NCI-H128 (cell line): ENCODE results near the gene SECISBP2.
"Not testable (repeated sequence)": the region's sequence is repeated elsewhere in the genome, so short reads cannot be mapped to it uniquely, and the experiment has no call there.

Experiments
- DNase-seq: peaks from one replicate; lab custom pipeline; 2025; ENCODE audit not compliant: unreplicated experiment; lab: John Stamatoyannopoulos, UW

SECISBP2 gene

DNA sequence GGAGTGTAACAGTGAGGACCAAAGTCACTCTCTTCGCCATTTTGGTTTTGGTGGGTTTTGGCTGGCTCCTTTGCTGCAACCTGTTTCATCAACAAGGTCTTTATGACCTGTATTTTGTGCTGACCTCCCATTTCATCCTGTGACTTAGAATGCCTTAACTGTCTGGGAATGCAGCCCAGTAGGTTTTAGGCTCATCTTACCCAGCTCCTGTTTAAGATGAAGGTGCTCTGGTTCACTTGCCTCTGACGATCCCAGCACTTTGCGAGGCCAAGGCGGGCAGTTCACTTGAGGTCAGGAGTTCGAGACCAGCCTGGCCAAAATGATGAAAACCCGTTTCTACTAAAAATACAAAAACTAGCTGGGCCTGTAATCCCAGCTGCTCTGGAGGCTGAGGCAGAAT lies 9.1 kb upstream of the SECISBP2 start:
- no peak for DNase-seq

DNA sequence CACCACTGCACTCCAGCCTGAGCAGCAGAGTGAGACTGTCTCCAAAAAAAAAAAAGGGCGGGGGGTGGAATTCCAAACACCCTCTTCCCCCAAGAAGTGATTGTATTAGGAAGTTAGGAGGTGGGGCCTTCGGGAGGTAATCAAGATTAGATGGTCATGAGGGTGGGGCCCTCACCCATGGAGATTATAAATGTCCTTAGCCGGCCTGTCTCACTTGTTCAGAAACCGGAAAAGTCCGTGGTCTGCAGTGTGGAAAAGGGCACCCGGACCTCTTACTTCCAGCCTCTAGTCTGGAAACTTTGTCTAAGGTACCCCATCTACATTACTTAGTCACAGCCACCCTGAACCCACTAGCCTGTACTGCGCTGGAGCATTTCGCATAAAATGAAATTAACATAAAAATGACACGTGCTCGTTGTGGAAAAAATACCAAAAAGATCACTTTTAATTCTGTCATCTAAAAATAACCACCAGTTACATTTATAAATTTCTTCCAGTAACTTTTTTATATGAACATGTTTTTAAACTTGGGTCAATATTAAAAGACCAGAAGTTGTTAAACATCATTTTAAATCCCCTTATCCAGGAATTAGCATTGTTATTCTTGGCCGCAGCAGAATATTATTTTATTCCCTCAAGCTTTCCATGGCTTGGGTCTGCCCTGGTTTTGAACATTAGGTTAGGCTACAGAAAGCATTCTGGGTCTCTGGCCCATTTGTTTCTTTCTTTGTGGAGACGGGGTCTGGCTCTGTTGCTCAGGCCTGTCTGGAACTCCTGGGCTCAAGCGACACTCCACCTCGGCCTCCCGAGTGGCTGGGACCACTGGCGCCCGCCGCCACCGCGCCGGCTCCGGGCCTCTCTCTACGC lies 8.5 kb upstream of the SECISBP2 start:
- no peak for DNase-seq

DNA sequence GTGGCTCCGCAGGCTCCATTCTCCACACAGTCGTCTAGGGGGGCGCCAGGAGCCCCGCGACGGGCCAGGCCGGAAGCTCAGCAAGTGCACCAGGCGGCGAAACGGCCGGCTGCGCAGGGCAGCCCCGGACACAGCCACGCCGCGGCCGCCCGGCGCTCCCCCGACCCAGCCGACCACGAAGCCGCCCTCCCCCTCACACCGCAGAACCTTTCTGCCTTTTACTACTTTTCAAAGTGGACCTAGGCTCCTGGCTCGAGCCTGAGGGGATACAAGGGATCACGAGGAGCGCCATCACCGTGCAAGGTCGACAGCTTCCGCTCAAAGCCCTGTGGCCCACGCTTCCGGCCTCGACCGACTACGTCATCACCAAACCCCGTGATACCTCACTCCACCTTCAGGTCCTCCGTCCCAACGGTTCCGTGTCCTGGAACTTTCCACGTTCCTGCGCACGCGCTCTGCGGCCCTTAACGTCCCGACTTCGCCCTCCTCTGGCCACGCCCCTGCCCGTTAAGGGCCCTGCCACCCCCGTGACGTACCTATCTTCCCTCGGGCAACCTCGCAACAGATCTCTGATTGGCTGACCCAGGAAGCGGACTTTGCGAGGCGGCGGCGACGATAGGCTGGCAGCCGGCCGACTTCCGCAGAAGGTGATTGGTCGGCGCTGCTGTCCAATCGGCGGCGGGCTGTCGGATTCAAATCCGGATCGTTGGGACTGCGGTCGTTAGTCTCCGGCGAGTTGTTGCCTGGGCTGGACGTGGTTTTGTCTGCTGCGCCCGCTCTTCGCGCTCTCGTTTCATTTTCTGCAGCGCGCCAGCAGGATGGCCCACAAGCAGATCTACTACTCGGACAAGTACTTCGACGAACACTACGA lies 7.6 kb upstream of the SECISBP2 start, which contains the start of gene CKS2:
Gene CKS2, plus strand, starts transcription at position 721 of the 871 bp plus-strand sequence. Its CDS starts 98 bp downstream, at position 819.
- DNase-seq = peak; percentile 99

DNA sequence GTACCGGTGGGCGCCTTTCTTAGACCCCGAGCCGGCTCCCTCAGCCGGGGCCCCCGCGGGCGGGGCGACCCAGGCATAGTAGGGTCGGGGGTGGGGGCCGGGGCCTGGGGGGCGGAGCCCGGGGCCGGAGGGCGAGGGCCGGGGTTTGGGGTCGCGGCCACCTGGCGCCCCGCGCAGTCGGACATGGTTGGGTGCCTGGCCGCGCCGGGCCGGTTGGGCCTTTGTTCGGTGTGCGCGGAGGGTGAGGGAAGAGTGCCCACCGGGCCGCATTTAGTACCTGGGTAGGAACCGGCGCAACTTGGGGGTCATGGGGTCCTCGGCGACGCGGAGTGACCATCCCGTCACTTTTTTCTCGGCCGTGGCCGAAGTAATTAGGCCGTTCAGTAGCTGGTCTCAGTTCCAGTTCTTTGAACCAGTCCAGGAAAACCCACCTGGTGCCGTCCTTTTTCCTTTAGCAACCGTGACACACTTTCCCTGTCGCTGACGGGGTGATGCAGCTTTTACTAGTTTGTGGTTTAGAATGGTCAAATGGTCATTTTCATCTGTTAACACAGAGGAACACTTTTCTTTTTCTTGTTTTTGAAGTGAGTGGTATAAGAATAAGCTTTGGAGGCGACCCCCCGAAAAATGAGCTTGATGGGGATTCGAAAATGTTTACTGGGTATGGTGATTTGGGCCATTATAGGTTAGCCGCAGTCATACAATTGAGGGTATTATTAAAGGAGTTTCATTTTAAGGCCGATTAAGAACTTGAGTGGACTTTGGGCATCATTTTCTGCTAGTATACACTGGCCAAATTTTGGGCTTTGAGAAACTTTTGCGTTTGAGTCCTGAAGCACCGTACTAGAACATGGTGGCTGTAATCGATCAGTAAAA lies 6.7 kb upstream of the SECISBP2 start:
- no peak for DNase-seq

DNA sequence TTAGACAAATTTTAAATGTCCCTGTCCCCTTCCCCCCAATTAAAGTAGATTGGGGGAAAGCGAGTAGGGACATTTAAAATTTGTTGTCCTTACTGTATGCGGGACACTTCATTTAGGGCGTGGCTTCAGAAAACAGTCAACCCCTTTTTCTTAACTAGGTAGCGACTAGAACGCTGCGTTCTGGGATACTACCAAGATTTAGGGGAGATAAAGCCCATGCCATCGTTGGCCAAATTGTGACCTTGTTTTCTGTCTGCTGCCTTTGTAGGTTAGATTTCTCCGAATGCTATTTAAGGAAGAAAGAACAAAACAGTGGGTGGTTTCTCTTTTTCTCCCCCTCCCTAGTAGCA lies 6.1 kb upstream of the SECISBP2 start:
- DNase-seq = no peak

DNA sequence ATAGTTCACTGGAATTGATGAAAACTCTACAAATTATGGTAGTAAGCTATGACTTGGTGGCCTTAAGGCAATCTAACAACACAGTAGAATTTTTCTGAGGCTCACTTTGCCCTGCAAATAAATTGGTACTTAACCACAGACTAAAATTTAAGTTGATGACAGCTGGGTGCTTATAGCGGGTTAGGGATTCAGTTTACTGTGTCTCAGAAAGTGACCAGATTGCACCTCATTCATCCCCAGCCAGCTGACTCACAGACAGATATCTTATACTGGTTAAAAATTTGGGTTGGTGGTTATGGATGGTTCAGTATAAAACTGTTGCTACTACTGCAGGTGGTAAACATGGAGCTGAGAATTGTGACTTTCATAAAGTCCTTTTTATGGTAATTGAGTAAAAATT lies 4.5 kb upstream of the SECISBP2 start:
- no peak for DNase-seq

DNA sequence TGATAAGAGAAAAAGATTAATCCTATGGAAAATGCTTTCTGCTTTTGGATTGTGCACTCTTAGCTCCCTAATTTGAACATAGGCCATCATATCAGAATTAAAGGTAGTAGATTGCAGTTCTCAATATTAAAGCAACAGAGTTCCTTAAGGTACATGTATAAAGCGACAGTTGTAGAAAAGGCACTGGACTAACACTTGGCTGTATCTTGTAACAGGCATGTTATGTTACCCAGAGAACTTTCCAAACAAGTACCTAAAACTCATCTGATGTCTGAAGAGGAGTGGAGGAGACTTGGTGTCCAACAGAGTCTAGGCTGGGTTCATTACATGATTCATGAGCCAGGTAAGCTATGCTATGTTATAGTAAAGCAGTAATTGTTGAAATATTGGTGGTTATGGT lies 3.3 kb upstream of the SECISBP2 start:
- DNase-seq = no peak

DNA sequence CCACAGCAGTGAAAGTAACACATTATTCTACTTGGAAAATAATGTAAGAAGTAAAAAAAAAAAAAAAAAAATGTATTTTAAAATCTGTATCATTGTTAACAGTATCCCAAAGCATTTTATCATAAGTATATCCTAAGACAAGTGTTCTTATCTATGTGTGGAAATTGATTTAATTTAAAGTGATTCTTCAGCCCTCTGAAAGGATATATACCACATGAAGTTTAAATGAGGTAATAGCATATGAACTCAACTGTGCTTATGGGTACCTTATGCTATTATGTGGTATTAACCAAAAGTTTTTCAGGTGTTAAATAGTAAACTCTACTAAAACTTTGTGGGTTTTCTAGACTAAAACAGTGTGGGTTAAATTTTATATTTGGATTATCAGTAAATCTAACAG lies 2.8 kb upstream of the SECISBP2 start:
- DNase-seq = no peak

DNA sequence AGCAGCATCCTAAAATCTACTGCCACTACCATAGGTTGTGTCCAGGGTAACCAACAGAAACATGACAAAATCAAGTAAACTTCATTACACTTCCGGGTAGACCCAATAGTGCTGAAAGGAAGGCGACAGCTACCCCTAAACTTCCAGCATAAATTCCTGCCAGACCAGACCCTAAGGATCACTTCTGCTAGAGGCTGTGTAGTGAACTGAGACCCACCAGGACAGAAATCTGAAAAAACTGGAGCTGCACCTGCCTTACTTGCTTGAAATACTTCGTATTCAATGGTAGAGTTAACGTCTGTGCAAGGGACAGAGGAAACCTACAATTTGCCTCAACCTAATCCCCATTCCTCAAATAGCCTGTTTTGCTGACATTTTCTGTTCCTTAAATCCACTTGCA lies 1.0 kb upstream of the SECISBP2 start:
- no peak for DNase-seq

DNA sequence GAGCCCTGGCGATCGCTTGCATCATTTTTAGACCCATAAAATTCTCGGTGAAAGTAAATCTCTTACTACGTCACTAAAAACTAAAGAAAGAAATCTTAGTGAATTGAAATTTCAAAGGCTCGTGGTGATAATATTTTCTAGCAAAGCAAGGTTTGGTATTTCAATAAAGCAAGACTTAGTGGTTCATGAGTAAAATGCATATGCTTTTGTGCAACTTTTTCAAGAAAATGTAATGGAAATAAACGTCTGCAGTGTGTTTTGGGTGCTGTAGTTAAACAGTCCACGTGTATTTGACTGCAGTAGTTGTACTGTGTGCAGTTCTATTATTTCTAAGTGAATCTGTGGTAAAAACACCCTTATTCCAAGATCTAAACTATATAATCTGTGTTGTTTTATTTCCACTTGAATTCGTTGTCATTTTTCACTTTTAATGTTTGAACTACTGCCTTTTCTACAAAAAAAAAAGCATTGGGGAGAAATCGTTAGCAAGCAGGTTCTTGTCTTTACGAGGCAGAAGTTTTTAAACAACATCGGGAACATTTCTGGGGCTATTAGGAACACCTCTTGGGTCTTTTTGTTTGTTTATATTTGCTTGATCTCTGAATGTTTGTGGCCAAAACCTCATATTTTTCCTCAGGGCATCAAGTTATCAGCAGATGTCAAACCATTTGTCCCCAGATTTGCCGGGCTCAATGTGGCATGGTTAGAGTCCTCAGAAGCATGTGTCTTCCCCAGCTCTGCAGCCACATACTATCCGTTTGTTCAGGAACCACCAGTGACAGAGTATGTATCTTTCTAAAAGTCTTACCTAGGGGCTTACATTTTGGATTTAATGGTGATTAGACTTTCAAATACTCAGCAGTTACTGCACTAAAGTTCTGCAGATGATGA lies 960 bp downstream of the SECISBP2 start:
- DNase-seq = no peak

DNA sequence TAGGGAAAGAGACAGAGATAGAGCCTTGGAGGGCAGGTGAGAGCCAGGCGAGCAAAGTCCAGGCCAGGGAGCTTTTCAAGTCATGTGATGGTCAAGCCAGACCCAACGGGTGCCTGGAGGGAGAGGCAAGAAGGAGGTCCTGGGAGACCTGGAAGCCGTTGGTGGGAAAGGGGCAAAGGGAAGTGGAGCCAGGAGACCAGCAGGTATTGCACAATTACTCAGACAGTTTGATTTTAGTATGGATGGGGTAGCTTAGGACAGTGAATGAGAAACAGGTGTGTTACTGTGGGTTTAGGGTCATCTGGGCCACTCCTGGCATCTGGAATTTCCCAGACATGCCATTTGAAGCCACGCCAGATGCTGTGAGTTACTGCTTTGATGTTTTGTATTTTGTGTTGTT lies 5.1 kb downstream of the SECISBP2 start:
- DNase-seq = no peak

DNA sequence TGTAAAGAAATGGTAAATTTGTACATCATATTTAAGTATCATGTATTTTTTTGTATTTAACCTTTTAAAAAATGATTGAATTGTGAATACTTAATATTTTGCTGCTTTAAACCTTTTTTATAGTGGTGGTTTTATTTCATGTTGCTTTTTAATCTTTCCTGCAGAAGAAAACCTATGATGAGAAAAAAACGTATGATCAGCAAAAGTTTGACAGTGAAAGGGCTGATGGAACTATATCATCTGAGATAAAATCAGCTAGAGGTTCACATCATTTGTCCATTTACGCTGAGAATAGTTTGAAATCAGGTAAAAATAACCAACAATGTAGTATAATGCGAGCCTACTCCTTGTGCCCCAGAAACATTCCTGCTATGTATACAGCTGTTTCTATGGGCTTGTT lies 7.4 kb downstream of the SECISBP2 start:
- no peak for DNase-seq

DNA sequence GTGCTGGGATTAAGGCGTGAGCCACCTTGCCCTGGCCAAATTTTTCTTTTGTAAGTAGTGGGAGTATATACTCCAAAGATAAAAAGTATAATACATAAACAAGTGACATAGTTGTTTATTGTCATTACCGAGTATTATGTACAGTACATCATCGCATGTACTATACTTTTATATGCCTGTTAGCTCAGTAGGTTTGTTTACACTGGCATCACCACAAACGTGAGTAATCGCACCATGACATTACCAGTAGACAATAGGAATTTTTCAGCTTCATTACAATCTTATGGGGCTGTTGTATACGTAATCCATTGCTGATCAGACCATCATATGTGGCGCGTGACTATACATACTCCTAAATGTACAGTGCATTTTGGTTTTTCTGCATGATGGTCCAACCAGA lies 9.8 kb downstream of the SECISBP2 start:
- DNase-seq = no peak

DNA sequence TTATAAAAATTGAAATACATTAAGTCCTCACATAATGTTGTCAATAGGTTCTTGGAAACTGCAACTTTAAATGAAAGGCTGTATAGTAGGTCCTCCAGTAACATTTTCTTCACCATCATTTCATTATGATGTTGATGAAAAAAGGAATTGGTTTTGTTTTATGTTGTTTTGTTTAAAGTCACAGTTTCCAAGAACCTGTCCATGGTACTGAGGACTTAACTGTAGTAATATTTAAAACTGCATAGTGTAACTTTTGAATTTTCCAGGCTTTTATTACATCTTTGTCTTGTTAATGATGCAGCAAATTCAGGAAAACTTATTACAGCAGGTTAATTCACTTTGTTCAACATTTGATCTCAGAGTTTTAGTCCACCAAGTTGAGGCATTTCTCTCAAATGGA lies 11.6 kb downstream of the SECISBP2 start:
- no peak for DNase-seq

DNA sequence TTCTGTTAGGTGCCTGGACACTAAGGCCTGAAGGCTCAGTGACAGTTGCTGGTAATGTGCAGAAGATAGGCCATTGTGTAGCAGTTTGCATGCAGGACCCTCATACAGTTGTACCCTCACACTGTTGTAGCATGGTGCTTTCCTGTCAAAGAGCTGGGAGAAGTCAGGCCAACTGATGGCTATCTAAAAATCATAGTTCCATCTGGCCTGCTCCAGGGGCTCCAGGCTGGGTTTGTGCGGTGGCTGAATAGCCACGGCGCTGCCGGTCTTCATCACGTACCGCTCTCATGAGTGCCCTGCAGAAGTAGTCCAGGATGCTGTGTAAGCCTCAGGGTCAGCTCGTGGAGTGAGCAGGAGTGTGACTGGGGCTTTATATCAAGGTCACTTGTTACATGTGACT lies 12.2 kb downstream of the SECISBP2 start:
- DNase-seq = no peak

DNA sequence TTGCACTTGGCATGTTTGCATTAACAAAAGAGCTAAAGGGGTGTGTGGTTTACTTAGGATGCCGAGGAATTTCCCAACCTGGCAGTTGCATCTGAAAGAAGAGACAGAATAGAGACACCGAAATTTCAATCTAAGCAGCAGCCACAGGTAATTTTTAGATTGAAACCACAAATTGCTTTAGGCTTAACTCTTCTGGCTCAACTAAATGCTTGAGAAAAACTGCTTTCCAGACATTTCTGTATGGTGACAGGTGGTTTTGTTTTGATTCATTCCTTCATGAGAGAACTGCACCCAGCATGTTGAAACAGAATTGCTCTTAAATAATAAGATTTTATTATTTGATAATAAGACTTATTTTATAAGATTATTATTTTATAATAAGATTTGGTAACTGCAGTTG lies 21.5 kb downstream of the SECISBP2 start:
- DNase-seq = no peak

DNA sequence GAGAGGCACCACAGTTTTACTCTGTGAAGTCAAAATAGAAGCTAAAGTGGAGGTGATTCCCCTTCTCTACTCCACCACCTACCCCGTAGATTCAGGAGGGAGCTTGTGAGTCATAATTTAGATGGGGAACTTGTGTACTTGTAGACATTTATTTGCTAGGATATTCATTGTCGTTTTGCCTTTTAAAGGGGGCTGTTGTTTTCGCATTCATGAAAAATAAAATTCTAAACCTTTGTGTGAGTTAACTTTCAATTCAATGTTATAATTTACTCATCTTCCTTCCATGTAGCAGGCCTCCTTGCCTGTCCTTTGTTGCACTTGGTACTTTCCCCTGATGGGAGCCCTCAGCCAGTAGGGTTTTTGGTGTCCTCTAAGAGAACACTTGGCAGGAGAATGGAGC lies 22.0 kb downstream of the SECISBP2 start:
- DNase-seq = no peak

DNA sequence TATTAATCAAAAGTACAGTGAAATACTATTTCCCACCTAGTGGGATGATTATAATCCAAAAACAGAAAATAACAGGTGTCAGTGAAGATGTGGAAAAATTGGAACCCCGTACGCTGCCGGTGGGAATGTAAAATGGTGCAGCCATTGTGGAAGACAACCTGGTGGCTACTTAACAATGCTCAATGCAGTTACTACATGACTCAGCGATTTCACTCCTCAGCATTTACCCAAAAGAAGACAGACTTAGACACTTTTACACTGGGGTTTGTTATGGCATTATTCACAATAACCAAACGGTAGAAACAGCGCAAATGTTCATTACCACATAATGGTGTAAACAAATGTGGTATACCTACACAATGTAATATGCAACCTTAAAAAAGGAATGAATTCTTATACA lies 23.9 kb downstream of the SECISBP2 start:
- no peak for DNase-seq

DNA sequence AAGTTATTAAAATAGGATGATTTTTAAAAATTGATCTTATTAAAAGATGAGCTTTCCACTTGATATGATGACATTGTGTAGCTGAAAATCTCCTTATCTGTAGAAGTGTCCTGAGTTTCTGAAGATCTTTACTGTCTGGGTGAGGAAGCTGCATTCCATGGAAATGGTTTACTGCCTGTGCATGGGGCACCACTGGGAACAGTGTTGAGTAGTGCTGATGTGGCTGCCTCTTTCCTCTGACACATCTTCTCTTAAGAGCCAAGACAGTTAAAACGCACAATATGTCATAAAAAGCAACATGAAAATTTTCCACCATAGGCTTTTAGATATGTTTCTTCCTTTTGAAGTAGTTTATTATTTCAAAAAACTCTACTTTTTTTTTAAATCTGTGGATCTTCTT lies 24.6 kb downstream of the SECISBP2 start:
- no peak for DNase-seq

DNA sequence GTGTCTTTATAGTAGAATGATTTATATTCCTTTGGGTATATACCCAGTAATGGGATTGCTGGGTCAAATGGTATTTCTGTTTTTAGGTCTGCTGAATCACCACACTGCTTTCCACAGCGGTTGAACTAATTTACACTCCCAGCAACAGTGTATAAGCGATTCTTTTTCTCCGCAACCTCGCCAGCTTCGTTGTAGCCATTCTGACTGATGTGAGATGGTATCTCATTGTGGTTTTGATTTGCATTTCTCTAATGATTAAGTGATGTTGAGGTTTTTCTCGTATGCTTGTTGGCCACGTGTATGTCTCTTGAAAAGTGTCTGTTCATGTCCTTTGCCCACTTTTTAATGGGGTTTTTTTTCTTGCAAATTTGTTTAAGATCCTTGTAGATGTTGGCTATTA lies 25.5 kb downstream of the SECISBP2 start:
- DNase-seq = not testable (repeated sequence)
